ENCODE results near the gene RNASEH1.
A peak's percentile ranks its signal among the peaks of the same experiment; 100 is the strongest.
"Not testable (repeated sequence)": the region's sequence is repeated elsewhere in the genome, so short reads cannot be mapped to it uniquely, and the experiment has no call there.

Gene RNASEH1

GRCh38 chr2:3594493-3595281 is 36.6 kb upstream of the RNASEH1 start, which contains the start of gene COLEC11:
TSS of gene COLEC11 (plus strand) at chr2:3595112. CDS start at chr2:3604341, 9,229 bp downstream.
- no peak for DNase-seq

- no peak for DNase-seq
Observed at GRCh38 chr2:3589086-3589485, 31.0 kb upstream of the RNASEH1 start.

DNA sequence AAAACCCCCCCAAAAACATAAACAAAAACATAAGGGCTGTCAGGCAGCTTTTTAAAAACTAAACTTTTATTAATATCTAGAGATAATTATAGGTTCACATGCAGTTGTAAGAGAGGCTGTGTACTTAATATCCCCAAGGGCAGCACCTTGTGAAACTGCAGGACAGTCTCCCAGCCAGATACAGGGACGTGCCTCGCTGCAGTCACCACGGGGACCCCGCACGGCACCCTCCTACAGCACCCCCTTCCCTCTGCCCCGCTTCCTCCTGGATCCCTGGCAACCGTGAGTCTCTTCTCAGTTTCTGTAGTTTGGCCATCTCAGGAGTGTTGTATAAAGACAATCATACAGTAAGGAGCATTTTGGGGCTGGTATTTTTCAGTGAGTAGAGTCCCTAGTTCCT is 30.0 kb upstream of the RNASEH1 start:
- no peak for DNase-seq

DNA sequence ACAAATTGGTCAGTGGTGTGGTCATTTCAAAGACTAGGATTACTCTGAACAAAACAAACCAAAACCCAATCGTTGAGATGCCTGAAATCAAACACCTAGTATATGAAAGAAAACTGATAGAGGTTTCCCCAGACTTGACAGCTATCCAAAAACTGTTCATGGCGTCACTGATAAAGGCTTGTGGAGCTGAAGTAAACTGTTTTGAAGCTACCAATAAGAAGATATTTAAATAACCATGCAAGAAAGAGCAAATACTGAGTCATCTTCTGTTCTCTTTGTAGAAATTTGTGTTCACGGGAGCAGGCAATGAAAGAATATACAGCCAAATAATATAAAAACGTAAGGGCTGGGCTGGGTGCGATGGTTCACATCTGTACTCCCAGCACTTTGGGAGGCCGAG is 29.3 kb upstream of the RNASEH1 start:
- DNase-seq = no peak

DNA sequence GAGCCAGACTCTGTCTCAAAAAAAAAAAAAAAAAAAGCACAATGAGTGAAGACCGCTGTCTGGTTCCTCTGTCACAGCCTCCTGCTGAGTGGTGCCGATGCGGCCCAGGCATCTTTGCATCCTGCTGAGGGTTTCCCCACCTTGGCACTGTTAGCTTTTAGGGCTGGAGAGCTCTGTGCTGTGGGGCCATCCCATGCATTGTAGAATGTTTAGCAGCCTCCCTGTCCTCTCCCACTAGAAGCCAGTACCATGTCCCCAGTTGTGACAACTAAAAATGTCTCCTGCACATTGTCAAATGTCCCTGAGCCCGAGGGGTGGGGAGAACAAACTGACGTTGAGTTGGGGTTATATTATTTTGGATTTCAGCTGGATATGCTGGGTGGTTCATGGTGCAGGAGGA is 28.9 kb upstream of the RNASEH1 start:
- no peak for DNase-seq

DNA sequence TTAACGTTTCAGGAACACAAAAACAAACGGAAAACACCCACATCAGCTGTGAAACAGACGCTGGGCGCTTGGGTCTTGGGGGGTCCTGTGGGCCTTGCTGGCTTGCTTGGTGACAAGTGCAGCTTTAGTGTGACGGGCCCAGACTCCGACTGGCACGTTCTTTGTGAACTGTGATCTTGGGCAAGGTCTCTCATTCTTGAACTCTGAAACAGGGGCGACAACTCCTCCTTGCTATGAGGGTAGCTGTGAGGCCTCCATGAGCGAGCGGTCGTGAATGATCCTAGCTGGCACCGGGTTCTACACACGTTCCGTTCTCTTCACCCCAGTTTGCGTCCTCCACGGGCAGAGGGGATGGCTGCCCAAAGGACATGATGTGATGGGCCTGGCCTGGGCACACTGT is 28.1 kb upstream of the RNASEH1 start:
- no peak for DNase-seq

DNA sequence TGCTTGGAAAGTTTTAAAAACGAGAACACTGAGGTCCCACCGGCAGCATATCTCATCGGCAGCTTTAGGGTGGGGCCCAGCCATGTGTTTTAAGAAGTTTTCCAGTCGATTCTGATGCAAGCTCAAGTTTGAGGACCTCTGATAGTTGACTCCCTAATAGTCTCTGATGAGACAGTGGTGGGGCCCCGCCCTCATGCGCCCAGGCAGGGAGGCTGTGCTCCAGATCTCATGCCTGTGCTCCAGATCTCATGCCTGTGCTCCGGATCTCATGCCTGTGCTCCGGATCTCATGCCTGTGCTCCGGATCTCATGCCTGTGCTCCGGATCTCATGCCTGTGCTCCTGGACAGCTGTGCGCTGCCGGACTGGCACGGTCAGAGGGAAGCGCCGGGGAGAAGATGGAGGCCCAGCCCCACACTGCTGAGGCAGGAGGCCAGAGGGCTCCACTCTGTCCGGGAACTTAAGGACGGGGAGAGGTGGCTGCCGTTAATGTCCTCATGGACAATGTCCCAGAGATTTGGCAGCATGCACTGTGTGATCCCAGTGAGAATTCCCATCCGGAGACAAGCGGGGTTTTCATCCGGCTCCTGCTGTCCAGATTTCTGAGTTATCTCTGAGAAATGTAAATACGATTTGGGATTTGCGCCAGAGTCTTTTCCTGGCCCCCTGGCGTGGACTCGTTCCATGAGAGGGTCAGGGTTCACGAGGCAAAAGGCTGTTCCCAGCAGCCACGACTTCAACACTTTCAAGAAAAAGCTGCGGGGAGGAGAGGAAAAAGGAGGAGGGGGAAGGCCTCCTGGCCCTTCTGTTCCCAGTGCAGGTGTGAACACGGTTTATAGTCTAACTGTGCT is 27.4 kb upstream of the RNASEH1 start:
- no peak for DNase-seq

DNA sequence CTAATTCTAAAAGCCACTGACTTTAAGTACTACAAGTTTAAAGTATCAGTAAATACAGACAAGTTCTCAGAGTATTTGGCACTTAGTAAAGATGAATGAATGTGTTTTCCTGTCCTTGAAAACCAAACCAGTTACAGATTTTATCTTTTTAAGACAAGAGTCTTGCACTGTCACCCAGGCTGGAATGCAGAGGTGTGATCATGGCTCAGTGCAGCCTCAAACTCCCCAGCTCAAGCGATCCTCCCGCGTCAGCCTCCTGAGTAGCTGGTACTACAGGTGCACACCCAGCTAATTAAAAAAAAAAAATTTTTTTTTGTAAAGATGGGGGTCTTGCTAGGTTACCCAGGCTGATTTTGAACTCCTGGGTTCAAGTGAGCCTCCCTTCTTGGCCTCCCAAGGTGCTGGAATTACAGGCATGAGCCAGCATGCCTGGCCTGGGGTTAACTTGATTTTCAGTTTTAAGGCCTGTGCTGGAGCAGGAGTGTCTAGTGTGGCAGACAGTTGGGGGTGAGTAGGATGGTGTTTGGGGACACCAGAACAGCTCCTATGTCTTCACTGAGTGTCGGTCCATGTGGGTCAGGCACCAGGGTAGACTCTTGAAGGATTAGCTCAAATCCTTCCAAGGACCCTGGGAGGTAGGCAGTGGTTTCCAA is 26.6 kb upstream of the RNASEH1 start:
- DNase-seq = no peak

DNA sequence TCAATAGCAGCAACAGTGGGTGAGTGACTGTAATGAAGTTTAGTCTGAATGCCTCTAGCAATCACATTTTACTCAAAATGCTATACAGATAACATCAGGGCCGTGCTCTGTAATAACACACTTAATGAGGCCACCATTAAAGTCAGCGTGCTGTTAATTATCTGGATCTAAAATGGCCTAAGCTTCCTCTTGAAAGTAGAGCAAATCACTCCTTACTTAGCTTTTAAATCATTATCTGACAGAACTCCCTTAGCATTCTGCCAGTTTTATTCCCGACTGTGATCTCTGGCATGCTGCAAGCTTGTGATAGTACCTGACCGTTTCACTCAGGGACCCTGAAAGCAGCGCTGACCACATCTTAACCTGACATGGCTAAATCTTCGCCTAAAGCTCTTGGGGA is 25.9 kb upstream of the RNASEH1 start:
- DNase-seq = no peak

GRCh38 chr2:3581367-3582262 is 23.5 kb upstream of the RNASEH1 start:
- DNase-seq = no peak

DNA sequence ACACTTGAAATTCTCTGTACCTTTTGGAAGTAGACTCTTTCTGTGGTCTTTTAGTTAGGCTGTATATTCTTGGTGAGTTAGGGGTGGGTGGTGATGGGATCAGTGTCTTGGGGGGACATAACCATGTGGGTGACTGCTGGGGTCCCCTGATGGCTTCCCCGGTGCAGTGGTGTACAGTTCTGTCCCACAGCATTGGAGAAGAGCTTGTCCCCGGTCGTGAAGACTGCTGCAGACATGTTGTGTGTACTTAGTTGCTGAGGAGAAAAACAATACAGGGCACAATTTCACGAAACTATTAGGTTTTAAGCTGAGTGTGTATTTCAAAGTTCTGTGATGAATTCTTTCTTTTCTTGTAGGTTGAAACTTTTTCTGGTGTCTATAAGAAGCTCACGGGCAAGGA is 22.3 kb upstream of the RNASEH1 start:
- no peak for DNase-seq

- DNase-seq = no peak
Observed at GRCh38 chr2:3578987-3579386, 20.9 kb upstream of the RNASEH1 start.

- DNase-seq = not testable (repeated sequence)
Observed at GRCh38 chr2:3576263-3576630, 18.1 kb upstream of the RNASEH1 start.

DNA sequence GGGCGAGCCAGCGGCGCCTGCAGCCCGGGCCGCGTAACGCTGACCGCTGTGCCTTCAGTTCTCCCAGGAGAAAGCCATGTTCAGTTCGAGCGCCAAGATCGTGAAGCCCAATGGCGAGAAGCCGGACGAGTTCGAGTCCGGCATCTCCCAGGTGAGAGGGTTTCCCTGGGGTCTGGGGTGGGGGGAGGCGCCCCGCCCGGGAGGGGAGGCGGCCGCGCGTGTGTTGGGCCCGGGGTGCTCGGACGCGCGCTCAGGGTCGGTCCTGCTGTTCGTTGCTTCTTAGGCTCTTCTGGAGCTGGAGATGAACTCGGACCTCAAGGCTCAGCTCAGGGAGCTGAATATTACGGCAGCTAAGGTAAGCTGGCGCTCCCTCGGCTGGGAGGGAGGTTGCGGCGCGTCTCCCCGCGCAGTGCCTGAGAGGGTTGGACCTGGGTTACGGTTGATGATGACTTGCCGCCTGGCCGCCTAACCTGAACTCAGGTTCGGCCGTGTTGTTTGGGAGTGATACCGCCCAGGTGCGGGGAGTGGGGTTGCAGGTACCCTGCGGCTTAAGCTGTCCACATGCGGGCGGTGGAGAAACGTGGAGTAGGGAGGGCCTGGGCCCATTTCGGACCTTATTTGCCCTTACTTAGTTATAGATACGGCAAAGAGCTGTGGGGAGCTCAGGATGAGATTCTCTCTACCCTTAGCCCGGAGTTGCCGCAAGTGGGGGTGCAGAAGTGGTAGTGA is 17.6 kb upstream of the RNASEH1 start:
- peak in 3 of 58 donors; percentile 29 to 41 (median 35) for DNase-seq

DNA sequence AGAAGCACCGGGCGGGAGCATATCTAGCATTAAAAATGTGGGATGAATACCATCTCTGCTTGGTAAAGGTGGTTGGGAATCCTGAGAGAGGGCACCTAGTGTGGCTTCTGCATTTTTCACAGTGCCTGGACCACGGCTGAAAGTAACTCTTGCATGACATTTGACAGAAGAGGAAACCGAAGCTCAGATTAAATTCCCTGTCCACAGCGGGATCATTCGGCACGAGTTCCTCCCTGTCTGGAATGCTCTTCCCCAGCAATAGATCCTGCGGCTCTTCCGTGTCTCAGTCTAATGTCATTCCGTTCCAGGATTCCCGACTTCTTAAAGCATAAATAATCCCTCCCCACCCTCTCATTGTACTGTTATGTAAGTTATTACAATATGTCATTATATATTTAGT is 16.0 kb upstream of the RNASEH1 start:
- no peak for DNase-seq

- no peak for DNase-seq
Observed at GRCh38 chr2:3572620-3573019, 14.5 kb upstream of the RNASEH1 start.

- DNase-seq = no peak
Observed at GRCh38 chr2:3571284-3571683, 13.2 kb upstream of the RNASEH1 start.

DNA sequence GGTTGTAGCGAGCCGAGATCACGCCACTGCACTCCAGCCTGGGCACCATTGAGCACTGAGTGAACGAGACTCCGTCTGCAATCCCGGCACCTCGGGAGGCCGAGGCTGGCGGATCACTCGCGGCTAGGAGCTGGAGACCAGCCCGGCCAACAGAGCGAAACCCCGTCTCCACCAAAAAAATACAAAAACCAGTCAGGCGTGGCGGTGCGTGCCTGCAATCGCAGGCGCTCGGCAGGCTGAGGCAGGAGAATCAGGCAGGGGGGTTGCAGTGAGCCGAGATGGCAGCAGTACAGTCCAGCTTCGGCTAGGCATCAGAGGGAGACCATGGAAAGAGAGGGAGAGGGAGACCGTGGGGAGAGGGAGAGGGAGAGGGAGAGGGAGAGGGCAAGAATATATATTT is 11.5 kb upstream of the RNASEH1 start:
- DNase-seq = not testable (repeated sequence)

- no peak for DNase-seq
Observed at GRCh38 chr2:3566806-3567205, 8.7 kb upstream of the RNASEH1 start.

- no peak for DNase-seq
Observed at GRCh38 chr2:3565117-3565516, 7.0 kb upstream of the RNASEH1 start.
